ENCODE results near the gene BOK.

- no peak for TF ChIP-seq TAF1 (IDR thresholded peaks at IDR 0.05; ENCODE audit: borderline replicate concordance, insufficient read depth, low read length)
- TF ChIP-seq POLR2AphosphoS5 (IDR thresholded peaks at IDR 0.05; ENCODE audit: low read depth, low read length) = no peak
- TF ChIP-seq REST (IDR thresholded peaks at IDR 0.05; ENCODE audit: insufficient read depth in 1 of 2, low read depth in 2 of 2, low read length in 2 of 2) = no peak
- no peak for TF ChIP-seq FOXP2 (optimal IDR thresholded peaks at IDR 0.05; ENCODE audit: borderline replicate concordance, extremely low read depth, extremely low read length, insufficient read depth)
Measured at GRCh38 chr2:241592126-241592845, 33.7 kb downstream of the BOK start.
